ENCODE data around the gene GLA. TPM values are rescaled to one million over a fixed set of nuclear protein-coding genes. Genes with fewer than 3 reads are reported as not detected.

GLA gene
- total RNA-seq, 2 experiments from 2014 or later: 40.7 to 45.8 TPM

DNA sequence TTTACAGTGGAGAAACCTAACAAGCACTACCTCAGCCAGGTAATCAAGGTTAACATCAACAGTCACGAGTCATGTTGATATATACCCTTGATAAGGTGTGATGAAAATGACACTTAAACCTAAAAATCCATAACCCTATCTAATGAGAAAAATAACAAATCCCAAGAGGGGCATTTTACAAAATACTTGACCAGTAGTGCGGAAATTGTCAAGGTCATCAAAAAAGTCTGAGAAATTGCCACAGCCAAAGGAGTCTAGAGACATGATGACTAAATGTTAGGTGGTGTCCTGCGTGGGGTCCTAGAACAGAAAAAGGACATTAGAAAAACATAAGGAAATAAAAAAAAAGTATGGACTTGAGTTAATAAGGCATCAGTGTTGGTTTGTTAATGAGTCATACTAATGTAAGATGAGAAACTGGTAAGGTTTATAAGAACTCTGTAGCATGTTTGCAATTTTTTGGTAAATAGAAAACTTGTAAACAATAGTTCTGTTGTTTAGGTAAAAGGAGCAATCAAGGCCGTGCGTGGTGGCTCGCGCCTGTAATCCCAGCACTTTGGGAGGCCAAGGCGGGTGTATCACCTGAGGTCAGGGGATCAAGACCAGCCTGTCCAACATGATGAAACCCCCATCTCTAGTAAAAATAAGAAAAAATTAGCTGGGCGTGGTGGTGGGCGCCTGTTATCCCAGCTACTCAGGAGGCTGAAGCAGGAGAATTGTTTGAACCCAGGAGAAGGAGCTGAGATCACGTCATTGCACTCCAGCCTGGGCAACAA lies 14.0 kb downstream of the GLA start:
- CTCF ChIA-PET: no interaction called here

DNA sequence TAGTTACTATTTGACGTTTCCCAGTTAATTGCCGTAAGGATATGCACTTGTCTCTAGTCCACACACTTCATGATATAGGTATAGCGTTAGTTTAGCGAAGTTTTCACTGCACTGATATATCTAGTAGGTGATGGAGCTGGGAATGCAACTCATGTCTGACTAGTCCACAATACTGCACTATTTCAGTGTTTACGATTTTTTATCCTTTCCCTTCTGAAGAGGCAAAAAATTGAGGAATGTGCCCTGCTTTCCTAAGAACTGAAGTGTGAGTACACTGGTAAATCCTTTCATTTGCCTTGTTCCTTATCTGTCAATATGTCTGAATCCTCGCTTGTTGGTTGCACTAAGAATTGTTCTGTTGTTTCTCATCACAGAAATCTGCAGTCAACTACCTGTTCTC lies 15.9 kb downstream of the GLA start:
- no peak for DNase-seq
- H3K9me3 Mint-ChIP-seq: no peaks in the 10 kb centered on the region
- peaks cover 18% of the 10 kb centered on the region for H3K4me1 Mint-ChIP-seq (ENCODE audit: low read depth)
- H3K36me3 Mint-ChIP-seq (ENCODE audit: low read depth): peaks cover 39% of the 10 kb centered on the region
- peak overlapping the region; percentile 93 for H3K4me3 Mint-ChIP-seq
- peak overlapping the region; percentile 94 for H3K27ac Mint-ChIP-seq
- intact Hi-C loops (cut with micrococcal nuclease): loop anchor here (5.0 kb wide), 3 partner anchors 295 to 560 kb away; partner anchors contain the start of genes CENPI and TRMT2B
- CTCF ChIA-PET: interaction anchor here (2.3 kb wide), 1 partner anchor 11 kb away, joined by 5 read pairs; no protein-coding TSS in a partner anchor
- no peaks in the 10 kb centered on the region for H3K27me3 Mint-ChIP-seq (ENCODE audit: low read depth)

More for the DNA sequence above, 14.0 kb downstream of the GLA start:
- H3K4me3 Mint-ChIP-seq: peak overlapping the region; percentile 93
- H3K27me3 Mint-ChIP-seq (ENCODE audit: low read depth): no peaks in the 10 kb centered on the region
- peaks cover 18% of the 10 kb centered on the region for H3K4me1 Mint-ChIP-seq (ENCODE audit: low read depth)
- intact Hi-C loops (cut with micrococcal nuclease): loop anchor here (5.0 kb wide), 3 partner anchors 296 to 561 kb away; partner anchors contain the start of genes CENPI and TRMT2B
- no peak for DNase-seq
- H3K9me3 Mint-ChIP-seq: no peaks in the 10 kb centered on the region
- H3K36me3 Mint-ChIP-seq (ENCODE audit: low read depth): peaks cover 39% of the 10 kb centered on the region
- peak overlapping the region; percentile 76 for H3K27ac Mint-ChIP-seq

DNA sequence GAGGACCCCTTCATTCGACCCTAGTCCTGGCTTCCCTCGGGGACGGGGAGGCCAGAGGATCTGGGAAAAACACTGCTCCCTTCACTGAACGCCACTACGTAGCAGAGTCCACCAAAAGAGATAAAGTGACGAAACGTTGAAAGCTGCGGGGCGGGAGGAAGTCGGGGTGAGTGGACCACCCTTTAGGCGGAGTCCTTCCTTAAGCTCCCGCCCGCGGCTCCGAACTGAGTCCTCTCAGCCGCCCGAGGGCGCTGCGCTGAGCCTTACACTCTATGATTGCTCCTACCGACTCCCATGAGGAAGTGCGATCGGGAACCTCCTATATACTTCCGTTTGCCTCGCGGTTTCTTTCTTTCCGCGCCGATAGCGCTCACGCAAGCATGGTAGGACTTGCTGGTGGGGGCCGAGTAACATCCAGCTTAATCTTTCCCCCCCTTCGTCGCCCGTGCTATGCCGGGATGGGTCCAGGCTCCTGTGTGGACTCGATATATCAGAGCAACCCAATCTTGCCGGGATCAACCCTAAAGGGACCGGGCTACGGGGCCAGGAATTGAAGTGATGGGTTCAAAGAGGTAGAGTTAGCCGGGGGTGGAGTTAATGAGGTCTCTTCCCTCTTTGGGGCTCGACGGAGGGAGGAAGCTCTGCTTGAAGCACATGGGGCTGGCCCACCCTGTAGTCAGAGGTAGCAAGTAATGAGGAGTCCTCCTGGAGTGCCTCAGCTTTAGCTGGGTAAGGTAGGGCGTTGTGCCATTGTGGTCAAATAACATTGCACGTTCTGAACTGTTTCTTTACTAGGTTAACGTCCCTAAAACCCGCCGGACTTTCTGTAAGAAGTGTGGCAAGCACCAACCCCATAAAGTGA lies 16.8 kb downstream of the GLA start, which contains the start of gene RPL36A:
Gene RPL36A (plus strand): TSS at position 348 of the 862 bp plus-strand sequence. CDS start 33 bp downstream, at position 381.
- Mint-ChIP-seq H3K27me3 (ENCODE audit: low read depth) (no peaks in the 10 kb centered on the region), H3K36me3 (ENCODE audit: low read depth) (peaks cover 39% of the 10 kb centered on the region), H3K4me1 (ENCODE audit: low read depth) (peaks cover 18% of the 10 kb centered on the region), H3K4me3 (peak within 1 kb of the TSS; percentile 93), H3K27ac (peak within 1 kb of the TSS; percentile 94), H3K9me3 (no peaks in the 10 kb centered on the region)
- peak; percentile 88 for DNase-seq
- CTCF ChIA-PET: interaction anchor here (0.6 to 2.3 kb wide), 8 partner anchors 12 to 311 kb away, joined by 3 to 8 read pairs (median 4); no protein-coding TSS in a partner anchor
- intact Hi-C loops (cut with micrococcal nuclease): loop anchor here (1.0 to 5.0 kb wide), 5 partner anchors 17 to 559 kb away; partner anchors contain the start of genes CENPI, HNRNPH2, TIMM8A and TRMT2B

DNA sequence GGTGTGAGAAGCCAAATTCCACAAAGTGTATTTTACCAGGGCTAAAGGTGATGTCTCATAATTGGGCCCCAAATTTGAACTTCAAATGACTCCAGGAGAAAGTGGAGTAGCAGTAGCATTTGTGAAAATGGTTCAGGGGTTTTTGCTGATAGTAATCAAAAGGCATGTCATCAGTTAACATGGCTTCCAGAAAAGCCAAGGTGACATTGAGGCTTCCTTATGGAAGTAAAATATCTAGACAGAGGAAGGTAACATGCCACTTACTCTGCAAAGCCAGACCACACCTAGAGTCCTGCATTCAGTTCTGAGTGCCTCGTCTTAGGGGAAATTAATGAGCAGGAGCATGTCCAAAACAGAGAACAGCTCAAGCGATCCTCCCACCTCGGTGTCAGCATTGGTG lies 19.1 kb downstream of the GLA start:
- no peaks in the 10 kb centered on the region for H3K27me3 Mint-ChIP-seq (ENCODE audit: low read depth)
- H3K4me1 Mint-ChIP-seq (ENCODE audit: low read depth): peaks cover 13% of the 10 kb centered on the region
- peaks cover 26% of the 10 kb centered on the region for H3K36me3 Mint-ChIP-seq (ENCODE audit: low read depth)
- no peak for DNase-seq
- no peaks in the 10 kb centered on the region for H3K9me3 Mint-ChIP-seq
- no peak overlapping the region for H3K27ac Mint-ChIP-seq
- H3K4me3 Mint-ChIP-seq: no peak overlapping the region
- CTCF ChIA-PET: no interaction called here
- intact Hi-C loops (cut with micrococcal nuclease): no loop called here

DNA sequence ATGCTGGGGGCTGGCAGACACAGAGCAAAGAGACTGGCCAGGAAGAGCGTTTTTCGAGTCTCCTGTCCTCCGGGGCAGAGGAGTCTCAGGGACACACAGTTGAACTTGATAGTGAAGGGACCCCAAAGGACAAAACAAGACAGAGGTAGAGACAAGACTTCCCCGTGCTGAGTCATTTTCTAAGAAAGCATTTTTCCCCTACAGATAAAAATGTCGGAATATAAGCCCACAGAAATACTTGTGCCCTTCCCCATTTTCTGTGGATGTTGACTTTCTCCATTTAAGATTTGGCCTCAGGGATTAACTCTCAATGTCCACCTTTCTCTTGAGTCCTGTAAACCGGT lies 21.2 kb downstream of the GLA start:
- H3K36me3 Mint-ChIP-seq (ENCODE audit: low read depth): peaks cover 7% of the 10 kb centered on the region
- no peak overlapping the region for H3K27ac Mint-ChIP-seq
- H3K4me1 Mint-ChIP-seq (ENCODE audit: low read depth): no peaks in the 10 kb centered on the region
- H3K4me3 Mint-ChIP-seq: no peak overlapping the region
- DNase-seq: no peak
- intact Hi-C loops (cut with micrococcal nuclease): no loop called here
- H3K9me3 Mint-ChIP-seq: no peaks in the 10 kb centered on the region
- H3K27me3 Mint-ChIP-seq (ENCODE audit: low read depth): no peaks in the 10 kb centered on the region
- CTCF ChIA-PET: no interaction called here

DNA sequence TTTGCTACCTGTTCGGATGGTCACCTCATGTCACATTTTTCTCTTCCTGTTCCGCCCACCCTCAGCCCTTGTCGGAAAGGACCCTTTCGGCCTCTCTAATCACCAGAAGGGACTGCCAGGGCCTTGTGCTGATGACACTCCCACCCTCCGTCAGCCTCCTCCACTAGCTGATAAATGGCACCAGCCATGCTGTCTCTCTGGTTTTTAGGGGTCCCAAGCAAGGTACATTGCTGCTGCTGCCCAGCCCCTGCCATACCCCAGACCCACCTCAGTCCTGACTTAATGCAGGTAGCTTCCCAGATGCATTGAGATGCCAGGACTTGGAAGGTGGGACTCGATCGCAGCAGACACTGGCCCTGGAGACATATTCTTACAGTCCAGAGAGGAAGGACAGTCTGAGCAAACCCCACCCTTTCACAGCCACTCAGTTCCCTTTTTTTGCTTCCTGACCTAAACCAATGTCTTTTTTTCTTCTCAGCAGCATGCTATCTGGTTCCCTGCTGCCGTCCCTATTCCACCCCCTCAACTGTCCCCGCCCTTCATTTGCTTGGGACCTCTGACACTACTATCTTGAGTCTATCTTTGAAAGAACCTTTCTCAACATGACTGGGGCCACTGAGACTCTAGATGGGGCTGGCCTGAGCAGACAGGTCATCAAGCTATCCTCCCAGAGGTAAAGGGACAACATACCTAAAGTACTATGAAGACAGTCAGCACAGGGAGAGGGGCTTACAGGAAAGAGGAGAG lies 21.8 kb downstream of the GLA start, which contains the start of gene BTK:
Gene BTK (minus strand): TSS at position 397 of the 747 bp plus-strand sequence. CDS start 10,907 bp downstream, outside the sequence.
- DNase-seq: no peak
- Mint-ChIP-seq H3K9me3 (no peaks in the 10 kb centered on the region), H3K4me3 (no peak within 1 kb of the TSS), H3K4me1 (ENCODE audit: low read depth) (no peaks in the 10 kb centered on the region), H3K36me3 (ENCODE audit: low read depth) (peaks cover 2% of the 10 kb centered on the region), H3K27ac (no peak within 1 kb of the TSS), H3K27me3 (ENCODE audit: low read depth) (no peaks in the 10 kb centered on the region)
- CTCF ChIA-PET: interaction anchor here (0.6 kb wide), 1 partner anchor 26 kb away, joined by 5 read pairs; no protein-coding TSS in a partner anchor
- intact Hi-C loops (cut with micrococcal nuclease): no loop called here

DNA sequence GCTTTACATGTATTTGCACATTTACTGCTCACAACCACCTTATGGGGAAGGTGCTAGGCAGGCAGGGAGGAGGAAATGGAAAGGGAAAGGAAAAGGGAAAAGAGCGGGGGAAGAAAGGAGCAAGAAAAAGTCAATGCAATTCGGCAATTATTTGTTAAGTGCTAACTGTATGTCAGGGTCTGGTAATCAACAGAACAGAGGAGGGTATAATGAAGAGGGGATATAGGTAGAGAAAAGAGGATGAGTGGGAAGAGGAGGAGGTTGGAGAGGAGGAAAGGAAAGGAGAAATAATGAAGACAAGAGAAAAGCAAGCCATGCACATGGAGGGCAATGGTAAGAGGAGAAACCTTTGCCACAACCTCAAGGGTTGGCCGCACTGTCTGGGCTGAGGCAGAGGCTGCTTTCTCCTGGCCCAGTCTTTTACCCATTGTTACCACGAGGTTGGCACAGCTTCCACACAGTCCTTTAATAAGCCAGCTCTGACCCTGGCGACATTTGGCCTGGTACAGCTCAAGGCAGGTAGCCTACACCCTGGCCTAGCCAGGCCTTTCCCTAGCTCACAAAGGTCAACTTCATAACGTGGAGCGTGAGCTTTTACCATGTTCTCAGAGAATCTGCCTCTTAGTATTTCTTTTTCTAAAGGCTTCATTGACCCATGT lies 22.6 kb downstream of the GLA start:
- no peak for DNase-seq
- H3K4me3 Mint-ChIP-seq: no peak overlapping the region
- CTCF ChIA-PET: interaction anchor here (0.6 kb wide), 1 partner anchor 26 kb away, joined by 5 read pairs; no protein-coding TSS in a partner anchor
- no peaks in the 10 kb centered on the region for H3K27me3 Mint-ChIP-seq (ENCODE audit: low read depth)
- no peaks in the 10 kb centered on the region for H3K9me3 Mint-ChIP-seq
- no peaks in the 10 kb centered on the region for H3K4me1 Mint-ChIP-seq (ENCODE audit: low read depth)
- H3K36me3 Mint-ChIP-seq (ENCODE audit: low read depth): no peaks in the 10 kb centered on the region
- intact Hi-C loops (cut with micrococcal nuclease): no loop called here
- no peak overlapping the region for H3K27ac Mint-ChIP-seq

DNA sequence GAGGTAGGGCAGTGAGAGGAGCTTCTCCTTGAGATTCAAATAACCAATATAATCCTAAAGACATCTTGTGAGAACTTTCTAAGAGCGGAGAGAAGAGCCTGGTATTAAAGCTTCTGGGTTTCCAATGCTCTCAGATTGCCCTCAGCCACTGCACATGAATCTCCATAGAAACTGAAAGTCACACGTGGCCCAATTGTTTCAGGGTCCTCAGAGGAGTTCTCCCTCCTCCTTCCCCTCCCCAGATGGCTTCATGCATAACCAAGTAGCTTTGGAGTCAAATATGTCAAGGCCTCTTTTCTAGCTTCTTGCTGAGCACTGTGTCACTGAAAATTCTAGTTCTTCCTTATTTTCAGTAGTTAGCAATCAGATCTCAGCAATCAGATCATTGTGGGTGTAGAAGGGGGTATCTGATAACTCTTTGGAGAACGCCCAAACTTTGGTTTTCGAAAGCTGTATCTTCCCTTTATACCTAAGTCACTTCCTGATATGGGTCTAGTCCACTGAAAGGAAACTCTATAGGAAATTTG lies 24.0 kb downstream of the GLA start:
- Mint-ChIP-seq H3K4me1 (ENCODE audit: low read depth) (no peaks in the 10 kb centered on the region), H3K36me3 (ENCODE audit: low read depth) (no peaks in the 10 kb centered on the region), H3K9me3 (no peaks in the 10 kb centered on the region), H3K27me3 (ENCODE audit: low read depth) (no peaks in the 10 kb centered on the region), H3K27ac (no peak overlapping the region), H3K4me3 (no peak overlapping the region)
- intact Hi-C loops (cut with micrococcal nuclease): no loop called here
- CTCF ChIA-PET: interaction anchor here (0.6 kb wide), 1 partner anchor 28 kb away, joined by 3 read pairs; no protein-coding TSS in a partner anchor
- no peak for DNase-seq

DNA sequence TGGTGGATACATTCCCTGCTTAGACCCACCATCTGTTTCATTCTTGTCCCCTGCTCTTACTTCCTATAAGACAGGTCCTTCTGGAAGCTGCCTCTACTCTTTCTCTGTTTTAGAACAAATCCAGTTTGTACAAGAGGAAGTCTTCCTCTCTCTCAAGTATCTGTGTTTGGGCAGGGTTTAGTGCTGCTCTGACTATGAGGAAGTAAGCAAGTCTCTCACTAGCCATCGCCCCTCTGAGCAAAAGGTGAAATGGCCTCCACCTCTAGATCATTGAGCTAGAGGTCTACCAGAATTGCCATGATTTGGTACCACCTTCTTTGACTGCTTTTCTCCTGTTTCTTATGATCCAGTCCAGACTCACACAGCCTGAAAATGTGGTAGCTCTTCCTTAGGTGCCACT lies 30.2 kb downstream of the GLA start:
- Mint-ChIP-seq H3K27me3 (ENCODE audit: low read depth) (no peaks in the 10 kb centered on the region), H3K4me1 (ENCODE audit: low read depth) (no peaks in the 10 kb centered on the region), H3K27ac (no peak overlapping the region), H3K4me3 (no peak overlapping the region), H3K36me3 (ENCODE audit: low read depth) (no peaks in the 10 kb centered on the region), H3K9me3 (no peaks in the 10 kb centered on the region)
- intact Hi-C loops (cut with micrococcal nuclease): no loop called here
- CTCF ChIA-PET: no interaction called here
- DNase-seq: no peak

DNA sequence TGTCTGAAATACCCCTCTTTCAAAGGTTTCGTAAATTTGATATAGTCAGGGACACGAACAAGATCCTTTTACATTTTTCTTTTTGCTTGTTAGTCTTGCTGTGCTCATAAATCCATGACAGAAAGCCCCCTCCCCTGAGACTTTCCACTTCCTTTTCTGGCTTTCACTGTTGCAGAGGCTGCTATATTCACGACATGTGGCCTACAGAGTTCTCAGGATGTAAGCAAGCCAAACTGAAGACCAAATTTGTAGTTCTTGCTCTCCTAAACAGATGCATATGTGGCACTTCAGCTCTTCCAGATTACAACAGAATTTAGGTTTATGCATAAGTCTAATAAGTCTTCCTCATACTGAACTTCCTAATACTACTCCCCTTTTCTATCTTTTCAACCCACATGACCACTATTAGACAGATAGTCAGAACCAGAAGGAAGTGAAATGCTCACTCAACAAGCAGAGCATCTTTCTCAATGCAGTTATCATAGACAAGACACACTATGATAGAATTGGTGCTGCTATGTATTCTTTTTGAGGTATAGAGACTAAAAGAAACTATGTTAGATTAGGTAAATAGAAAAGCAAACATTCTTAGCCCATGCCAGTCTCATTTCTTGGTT lies 36.7 kb downstream of the GLA start:
- H3K36me3 Mint-ChIP-seq (ENCODE audit: low read depth): no peaks in the 10 kb centered on the region
- no peaks in the 10 kb centered on the region for H3K4me1 Mint-ChIP-seq (ENCODE audit: low read depth)
- no peaks in the 10 kb centered on the region for H3K9me3 Mint-ChIP-seq
- no peak overlapping the region for H3K4me3 Mint-ChIP-seq
- intact Hi-C loops (cut with micrococcal nuclease): no loop called here
- no peaks in the 10 kb centered on the region for H3K27me3 Mint-ChIP-seq (ENCODE audit: low read depth)
- DNase-seq: no peak
- no peak overlapping the region for H3K27ac Mint-ChIP-seq
- CTCF ChIA-PET: no interaction called here

DNA sequence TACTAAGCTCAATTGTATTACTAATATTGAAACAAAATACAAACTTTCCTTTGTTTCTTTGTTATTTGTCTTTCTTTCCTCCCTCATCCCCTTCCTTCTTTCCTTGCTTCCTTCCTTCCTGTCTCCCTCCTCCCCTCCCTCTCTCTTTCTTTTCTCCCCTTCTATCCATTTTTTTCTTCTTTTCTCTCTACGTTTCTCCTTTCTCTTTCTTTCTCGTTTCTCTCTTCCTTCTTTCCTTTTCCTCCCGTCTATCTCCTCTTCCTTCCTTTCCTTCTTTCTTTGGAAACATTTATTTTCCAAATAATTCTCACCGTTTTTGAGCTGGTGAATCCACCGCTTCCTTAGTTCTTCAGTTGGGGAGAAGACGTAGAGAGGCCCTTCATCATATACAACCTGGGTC lies 38.0 kb downstream of the GLA start:
- Mint-ChIP-seq H3K4me3 (no peak overlapping the region), H3K36me3 (ENCODE audit: low read depth) (no peaks in the 10 kb centered on the region), H3K9me3 (no peaks in the 10 kb centered on the region), H3K27ac (no peak overlapping the region), H3K27me3 (ENCODE audit: low read depth) (no peaks in the 10 kb centered on the region), H3K4me1 (ENCODE audit: low read depth) (no peaks in the 10 kb centered on the region)
- intact Hi-C loops (cut with micrococcal nuclease): no loop called here
- DNase-seq: no peak
- CTCF ChIA-PET: no interaction called here

Data from activated naive CD4-positive, alpha-beta T cell treated with anti-CD3 and anti-CD28 coated beads for 36 hours (primary cell).